ENCODE measurements around the gene TNIP3.

GRCh38 chr4:121164291-121164690 is at the start of gene TNIP3:
- TF ChIP-seq CTCF (conservative IDR thresholded peaks at IDR 0.05 in 1 of 2, IDR thresholded peaks at IDR 0.05 in 1 of 2; ENCODE audit: low read depth in 1 of 2, low read length in 2 of 2): no peak
- TF ChIP-seq EZH2 (IDR thresholded peaks at IDR 0.05; ENCODE audit: low read length, missing control alignments): no peak
